Thymus (tissue), 11 donors: ENCODE results near the gene CREB3L1. TPM values are rescaled to one million over a fixed set of nuclear protein-coding genes. Genes with fewer than 3 reads are reported as not detected.

ENCODE experiments used
- DNase-seq, 9 donors: peaks; one replicate each; pipeline ENCODE4 v3.0.0-alpha.2; 2013; ENCODE audit warnings: low spot score in 9 of 9, low read depth in 6 of 9, missing footprints in 1 of 9
- H3K27ac ChIP-seq, 2 donors: one replicate each; pipeline ENCODE4 v1.5.1; 2013; ENCODE audit warnings: control low read depth in 1 of 2, low read depth in 1 of 2, low read length in 1 of 2, mild to moderate bottlenecking in 1 of 2, moderate library complexity in 1 of 2
- H3K27me3 ChIP-seq, 2 donors: one replicate each; pipeline ENCODE4 v1.5.1; 2013; ENCODE audit warnings: low read length in 1 of 2; ENCODE audit not compliant: control insufficient read depth in 2 of 2, insufficient read depth in 1 of 2
- H3K36me3 ChIP-seq, 2 donors: one replicate each; pipeline ENCODE4 v1.5.1; 2013; ENCODE audit warnings: low read length in 1 of 2, mild to moderate bottlenecking in 1 of 2, moderate library complexity in 1 of 2; ENCODE audit not compliant: control insufficient read depth in 2 of 2, insufficient read depth in 2 of 2
- H3K4me1 ChIP-seq, 2 donors: one replicate each; pipeline ENCODE4 v1.5.1; 2013; ENCODE audit warnings: low read length in 2 of 2; ENCODE audit not compliant: control insufficient read depth in 2 of 2, insufficient read depth in 2 of 2
- H3K4me3 ChIP-seq, 2 donors: one replicate each; pipeline ENCODE4 v1.5.1; 2013; ENCODE audit warnings: low read length in 2 of 2, control low read depth in 1 of 2, mild to moderate bottlenecking in 1 of 2
- H3K9me3 ChIP-seq, 2 donors: one replicate each; pipeline ENCODE4 v1.5.1; 2013; ENCODE audit warnings: low read length in 1 of 2, mild to moderate bottlenecking in 1 of 2; ENCODE audit not compliant: control insufficient read depth in 2 of 2, insufficient read depth in 1 of 2
- WGBS: extraction: QIAGEN DNeasy Blood & Tissue Kit; methylation state at CpG from one replicate; pipeline ENCODE4 v1.1.7; 2013; 5-methylcytosine and 5-hydroxymethylcytosine counted together
- polyA plus RNA-seq: library from polyadenylated mRNA; stranded (reverse); fragments of 200-250 nt; gene quantifications from one replicate; pipeline ENCODE4 v1.2.3, GENCODE V29; 2013
- total RNA-seq: library from RNA; stranded (reverse); fragments of 120-200 nt; gene quantifications from one replicate; pipeline ENCODE4 v1.2.4, GENCODE V29; 2013
- donor health status: healthy.

CREB3L1 gene
- total and polyA plus RNA-seq, 2 donors: 1.3 to 2.2 TPM

GRCh38 chr11:46338988-46339666, 61.7 kb downstream of the CREB3L1 start:
- no peak for DNase-seq
- peaks cover 0 to 5% of the 10 kb centered on the region in 2 donors for H3K27me3 ChIP-seq
- H3K4me3 ChIP-seq: no peak overlapping the region
- no peaks in the 10 kb centered on the region for H3K9me3 ChIP-seq
- H3K27ac ChIP-seq: peak overlapping the region in 1 of 2 donors; percentile 12
- peaks cover 9 to 85% of the 10 kb centered on the region in 2 donors for H3K4me1 ChIP-seq
- H3K36me3 ChIP-seq: no peaks in the 10 kb centered on the region
- 65% methylated on average over 16 of the region's 16 CpGs for WGBS

- Histone ChIP-seq H3K4me1 (peaks cover 10 to 82% of the 10 kb centered on the region in 2 donors), H3K36me3 (no peaks in the 10 kb centered on the region), H3K27me3 (no peaks in the 10 kb centered on the region), H3K4me3 (no peak overlapping the region), H3K9me3 (no peaks in the 10 kb centered on the region), H3K27ac (no peak overlapping the region)
- 97% methylated on average over 2 of the region's 2 CpGs for WGBS
- no peak for DNase-seq
Observed at GRCh38 chr11:46339816-46340215, 62.4 kb downstream of the CREB3L1 start.

- Histone ChIP-seq H3K4me1 (peaks cover 23 to 88% of the 10 kb centered on the region in 2 donors), H3K36me3 (no peaks in the 10 kb centered on the region), H3K27ac (no peak overlapping the region)
Observed at GRCh38 chr11:46341454-46341853, 64.0 kb downstream of the CREB3L1 start.

GRCh38 chr11:46342239-46342638, 64.8 kb downstream of the CREB3L1 start:
- Histone ChIP-seq H3K27ac (peak overlapping the region in 1 of 2 donors; percentile 76), H3K36me3 (no peaks in the 10 kb centered on the region), H3K4me1 (peaks cover 28 to 87% of the 10 kb centered on the region in 2 donors), H3K9me3 (no peaks in the 10 kb centered on the region), H3K4me3 (no peak overlapping the region), H3K27me3 (peaks cover 0 to 6% of the 10 kb centered on the region in 2 donors)
- WGBS: 9% methylated on average over 5 of the region's 5 CpGs
- DNase-seq: peak in 1 of 9 donors; percentile 80

More at GRCh38 chr11:46341454-46341853, 64.0 kb downstream of the CREB3L1 start:
- 97% methylated on average over 3 of the region's 3 CpGs for WGBS
- Histone ChIP-seq H3K9me3 (no peaks in the 10 kb centered on the region), H3K4me3 (no peak overlapping the region), H3K27me3 (peaks cover 0 to 6% of the 10 kb centered on the region in 2 donors)
- DNase-seq: no peak

- Histone ChIP-seq H3K27ac (no peak overlapping the region), H3K27me3 (peaks cover 0 to 6% of the 10 kb centered on the region in 2 donors), H3K9me3 (no peaks in the 10 kb centered on the region), H3K4me3 (no peak overlapping the region), H3K36me3 (no peaks in the 10 kb centered on the region), H3K4me1 (peaks cover 28 to 86% of the 10 kb centered on the region in 2 donors)
- WGBS: 92% methylated on average over 3 of the region's 3 CpGs
- no peak for DNase-seq
Observed at GRCh38 chr11:46343520-46343919, 66.1 kb downstream of the CREB3L1 start.

- Histone ChIP-seq H3K9me3 (no peaks in the 10 kb centered on the region), H3K4me1 (peaks cover 40 to 86% of the 10 kb centered on the region in 2 donors), H3K36me3 (peaks cover 0 to 5% of the 10 kb centered on the region in 2 donors), H3K27ac (peak overlapping the region; percentile 32 to 65), H3K4me3 (peak overlapping the region in 1 of 2 donors; percentile 34), H3K27me3 (peaks cover 0 to 6% of the 10 kb centered on the region in 2 donors)
- no peak for DNase-seq
- 25% methylated on average over 20 of the region's 20 CpGs for WGBS
Observed at GRCh38 chr11:46345131-46345597, 67.7 kb downstream of the CREB3L1 start.

GRCh38 chr11:46345881-46346484, 68.5 kb downstream of the CREB3L1 start:
- H3K9me3 ChIP-seq: no peaks in the 10 kb centered on the region
- DNase-seq: no peak
- peaks cover 0 to 6% of the 10 kb centered on the region in 2 donors for H3K27me3 ChIP-seq
- peaks cover 0 to 8% of the 10 kb centered on the region in 2 donors for H3K36me3 ChIP-seq
- peak overlapping the region in 1 of 2 donors; percentile 34 for H3K4me3 ChIP-seq
- WGBS: 20% methylated on average over 10 of the region's 10 CpGs
- H3K4me1 ChIP-seq: peaks cover 48 to 87% of the 10 kb centered on the region in 2 donors
- peak overlapping the region in 1 of 2 donors; percentile 72 for H3K27ac ChIP-seq

- peaks cover 54 to 87% of the 10 kb centered on the region in 2 donors for H3K4me1 ChIP-seq
Observed at GRCh38 chr11:46346886-46347636, 69.6 kb downstream of the CREB3L1 start, which contains the start of gene DGKZ. TSS of gene DGKZ (plus strand) at chr11:46347463. CDS start at chr11:46347660, 197 bp downstream.

More at GRCh38 chr11:46346886-46347636, 69.6 kb downstream of the CREB3L1 start, which contains the start of gene DGKZ:
- Histone ChIP-seq H3K27ac (peak within 1 kb of the TSS; percentile 86 to 95), H3K27me3 (peaks cover 0 to 6% of the 10 kb centered on the region in 2 donors), H3K4me3 (peak within 1 kb of the TSS; percentile 78 to 80), H3K9me3 (no peaks in the 10 kb centered on the region), H3K36me3 (peaks cover 0 to 11% of the 10 kb centered on the region in 2 donors)
- 4% methylated on average over 80 of the region's 80 CpGs for WGBS
- peak in 8 of 9 donors; percentile 56 to 89 (median 76) for DNase-seq
